ENCODE measurements around the gene CA7. TPM values are rescaled to one million over a fixed set of nuclear protein-coding genes. Genes with fewer than 3 reads are reported as not detected.

CA7 gene
- total RNA-seq, 1 experiment from 2014 or later, result not detected

- in situ Hi-C loops (cut with HindIII; ENCODE audit: low pct_unique_long_range_greater_than_20kb, low sequenced_read_pairs), result no loop called here
- peaks cover 19% of the 10 kb centered on the region for H3K36me3 ChIP-seq (ENCODE audit: control insufficient read depth, insufficient read depth, low read length)
These were observed 42.1 kb upstream of the CA7 start for GRCh38 chr16:66802159-66802558.

GRCh38 chr16:66809765-66810164 is 34.4 kb upstream of the CA7 start:
- peaks cover 30% of the 10 kb centered on the region for H3K36me3 ChIP-seq (ENCODE audit: control insufficient read depth, insufficient read depth, low read length)
- H3K4me1 ChIP-seq (ENCODE audit: control insufficient read depth, insufficient read depth, low read length), result no peaks in the 10 kb centered on the region
- BruUV-seq (replicated peaks), result no TSS peak
- intact Hi-C loops (cut with micrococcal nuclease; ENCODE audit: unreplicated experiment), result no loop called here
- DNase-seq (ENCODE audit: low read depth, low spot score), result no peak
- POLR2A ChIA-PET, result no interaction called here
- TF ChIP-seq TCF7L2 (IDR thresholded peaks at IDR 0.05; ENCODE audit: low read depth, low read length) (no peak), CTCF (IDR thresholded peaks at IDR 0.05) (no peak), REST (IDR thresholded peaks at IDR 0.05; ENCODE audit: insufficient read depth in 1 of 2, low read depth in 2 of 2, low read length in 1 of 2) (no peak), SIN3A (IDR thresholded peaks at IDR 0.05; ENCODE audit: borderline replicate concordance, insufficient read depth, low read depth, low read length) (no peak), POLR2AphosphoS5 (IDR thresholded peaks at IDR 0.05; ENCODE audit: low read depth, low read length) (no peak)
- H3K27ac ChIP-seq (ENCODE audit: low read length), result no peak overlapping the region
- no peak for ATAC-seq
- no peaks in the 10 kb centered on the region for H3K27me3 ChIP-seq (ENCODE audit: control insufficient read depth, insufficient read depth, low read length)
- CTCF ChIA-PET, result no interaction called here
- no peaks in the 10 kb centered on the region for H3K9me3 ChIP-seq (ENCODE audit: control insufficient read depth, insufficient read depth, low read depth, low read length)
- in situ Hi-C loops (cut with HindIII; ENCODE audit: low pct_unique_long_range_greater_than_20kb, low sequenced_read_pairs), result no loop called here
- no peak overlapping the region for H3K4me3 ChIP-seq (ENCODE audit: low read depth in 2 of 2, low read length in 2 of 2)

More at GRCh38 chr16:66802159-66802558, 42.1 kb upstream of the CA7 start:
- TF ChIP-seq REST (IDR thresholded peaks at IDR 0.05; ENCODE audit: insufficient read depth in 1 of 2, low read depth in 2 of 2, low read length in 1 of 2), result no peak
- TF ChIP-seq CTCF (IDR thresholded peaks at IDR 0.05), result no peak
- TF ChIP-seq POLR2AphosphoS5 (IDR thresholded peaks at IDR 0.05; ENCODE audit: low read depth, low read length), result no peak
- no peak for TF ChIP-seq TCF7L2 (IDR thresholded peaks at IDR 0.05; ENCODE audit: low read depth, low read length)
- TF ChIP-seq SIN3A (IDR thresholded peaks at IDR 0.05; ENCODE audit: borderline replicate concordance, insufficient read depth, low read depth, low read length), result no peak
- DNase-seq (ENCODE audit: low read depth, low spot score) (no peak), ATAC-seq (no peak)
- Histone ChIP-seq H3K4me1 (ENCODE audit: control insufficient read depth, insufficient read depth, low read length) (no peaks in the 10 kb centered on the region), H3K9me3 (ENCODE audit: control insufficient read depth, insufficient read depth, low read depth, low read length) (no peaks in the 10 kb centered on the region), H3K27me3 (ENCODE audit: control insufficient read depth, insufficient read depth, low read length) (no peaks in the 10 kb centered on the region), H3K27ac (ENCODE audit: low read length) (no peak overlapping the region), H3K4me3 (ENCODE audit: low read depth in 2 of 2, low read length in 2 of 2) (no peak overlapping the region)
- intact Hi-C loops (cut with micrococcal nuclease; ENCODE audit: unreplicated experiment), result no loop called here
- no TSS peak for BruUV-seq (replicated peaks)
- POLR2A ChIA-PET, result no interaction called here
- CTCF ChIA-PET, result no interaction called here

Measured in Panc1 (cell line).